A673 (cell line): ENCODE results near the gene FKBP2.

Source experiments
- CTCF ChIP-seq: fragments of 300-800, 200-600 bp; sonication (generic); conservative IDR thresholded peaks from 2 replicates; pipeline ENCODE4 v1.5.1; 2017; ENCODE audit warnings: low read depth, mild to moderate bottlenecking, antibody characterized with exemption, low read length, moderate library complexity, mixed read lengths
- EZH2 ChIP-seq: fragments of 200-600 bp; sonication (generic); IDR thresholded peaks from 2 replicates; pipeline ENCODE4 v1.6.1; 2017; ENCODE audit warnings: borderline replicate concordance, low read depth, mild to moderate bottlenecking, mixed read lengths, antibody characterized with exemption, low read length; ENCODE audit not compliant: poor library complexity, severe bottlenecking

- TF ChIP-seq CTCF = no peak
- TF ChIP-seq EZH2 = no peak
These were observed 34.9 kb downstream of the FKBP2 start for GRCh38 chr11:64275841-64276240.
